Chondrocyte (in vitro differentiated cells): ENCODE data around the gene RASGRP2. TPM values are rescaled to one million over a fixed set of nuclear protein-coding genes. Genes with fewer than 3 reads are reported as not detected.

Experiments
- DNase-seq: peaks from one replicate; pipeline ENCODE4 v3.0.0; 2021; ENCODE audit warnings: mixed read lengths, low spot score
- H3K27ac Mint-ChIP-seq: one replicate; pipeline ENCODE4 v1.8.0; 2021; ENCODE audit warnings: mild to moderate bottlenecking, moderate library complexity, mixed read lengths; ENCODE audit not compliant: unreplicated experiment
- H3K27me3 Mint-ChIP-seq: 2 replicates; pipeline ENCODE4 v1.8.0; 2021; ENCODE audit warnings: low read depth, mixed read lengths
- H3K36me3 Mint-ChIP-seq: 2 replicates; pipeline ENCODE4 v1.8.0; 2021; ENCODE audit warnings: low read depth, mixed read lengths
- H3K4me1 Mint-ChIP-seq: 2 replicates; pipeline ENCODE4 v1.8.0; 2021; ENCODE audit warnings: low read depth, mild to moderate bottlenecking, mixed read lengths
- H3K4me3 Mint-ChIP-seq: one replicate; pipeline ENCODE4 v1.8.0; 2021; ENCODE audit warnings: mild to moderate bottlenecking, moderate library complexity, mixed read lengths; ENCODE audit not compliant: unreplicated experiment
- H3K9me3 Mint-ChIP-seq: 2 replicates; pipeline ENCODE4 v1.8.0; 2021; ENCODE audit warnings: low read depth, mixed read lengths
- CTCF ChIP-seq: fragments of 200-600 bp; sonication (generic); IDR thresholded peaks from 2 replicates; pipeline ENCODE4 v1.5.0; 2021; ENCODE audit warnings: antibody characterized with exemption, mild to moderate bottlenecking, moderate library complexity
- total RNA-seq: library from RNA; stranded (reverse); gene quantifications from 3 replicates; pipeline ENCODE4 v1.2.1, GENCODE V29; 2021

Gene RASGRP2
- total RNA-seq, 1 donor from 2014 or later = 11.4 TPM

GRCh38 chr11:64765291-64765850 lies 21.4 kb upstream of the RASGRP2 start:
- H3K27ac Mint-ChIP-seq = peak overlapping the region; percentile 36
- H3K36me3 Mint-ChIP-seq = peaks cover 55% of the 10 kb centered on the region
- peak; percentile 44 for TF ChIP-seq CTCF
- DNase-seq = peak; percentile 64
- H3K27me3 Mint-ChIP-seq = no peaks in the 10 kb centered on the region
- no peaks in the 10 kb centered on the region for H3K9me3 Mint-ChIP-seq
- H3K4me3 Mint-ChIP-seq = no peak overlapping the region
- H3K4me1 Mint-ChIP-seq = peaks cover 31% of the 10 kb centered on the region

GRCh38 chr11:64764753-64765152 lies 20.8 kb upstream of the RASGRP2 start:
- H3K4me3 Mint-ChIP-seq = no peak overlapping the region
- DNase-seq = peak; percentile 40
- H3K36me3 Mint-ChIP-seq = peaks cover 52% of the 10 kb centered on the region
- H3K4me1 Mint-ChIP-seq = peaks cover 37% of the 10 kb centered on the region
- no peak for TF ChIP-seq CTCF
- no peaks in the 10 kb centered on the region for H3K27me3 Mint-ChIP-seq
- H3K9me3 Mint-ChIP-seq = no peaks in the 10 kb centered on the region
- peak overlapping the region; percentile 43 for H3K27ac Mint-ChIP-seq

- Mint-ChIP-seq H3K27me3 (no peaks in the 10 kb centered on the region), H3K4me3 (no peak overlapping the region), H3K4me1 (peaks cover 43% of the 10 kb centered on the region), H3K36me3 (peaks cover 47% of the 10 kb centered on the region), H3K9me3 (no peaks in the 10 kb centered on the region), H3K27ac (peak overlapping the region; percentile 43)
- DNase-seq = peak; percentile 47
- no peak for TF ChIP-seq CTCF
Measured at GRCh38 chr11:64764040-64764611, 20.2 kb upstream of the RASGRP2 start.

- Mint-ChIP-seq H3K27me3 (no peaks in the 10 kb centered on the region), H3K9me3 (no peaks in the 10 kb centered on the region), H3K27ac (peak overlapping the region; percentile 43), H3K36me3 (peaks cover 42% of the 10 kb centered on the region), H3K4me3 (no peak overlapping the region), H3K4me1 (peaks cover 43% of the 10 kb centered on the region)
- peak; percentile 49 for DNase-seq
- no peak for TF ChIP-seq CTCF
Measured at GRCh38 chr11:64763526-64764039, 19.6 kb upstream of the RASGRP2 start.

GRCh38 chr11:64762674-64763525 lies 19.0 kb upstream of the RASGRP2 start:
- no peak for TF ChIP-seq CTCF
- no peaks in the 10 kb centered on the region for H3K9me3 Mint-ChIP-seq
- peaks cover 35% of the 10 kb centered on the region for H3K36me3 Mint-ChIP-seq
- H3K27me3 Mint-ChIP-seq = no peaks in the 10 kb centered on the region
- DNase-seq = peak; percentile 41
- peak overlapping the region; percentile 32 for H3K27ac Mint-ChIP-seq
- H3K4me3 Mint-ChIP-seq = no peak overlapping the region
- peaks cover 43% of the 10 kb centered on the region for H3K4me1 Mint-ChIP-seq
